GM19238 (cell line): ENCODE data around the gene HIPK2.
"Not testable (repeated sequence)": the region's sequence is repeated elsewhere in the genome, so short reads cannot be mapped to it uniquely, and the experiment has no call there.

Experiments used
- DNase-seq: peaks from one replicate; pipeline ENCODE4 v3.0.0; 2011; ENCODE audit warnings: low spot score; ENCODE audit not compliant: insufficient read length

Gene HIPK2

GRCh38 chr7:139630643-139631519 is 146.9 kb downstream of the HIPK2 start:
- no peak for DNase-seq

- DNase-seq: no peak
Measured at GRCh38 chr7:139629392-139630082, 148.3 kb downstream of the HIPK2 start.

- DNase-seq: no peak
Measured at GRCh38 chr7:139627831-139628230, 150.0 kb downstream of the HIPK2 start.

GRCh38 chr7:139626817-139627216 is 151.0 kb downstream of the HIPK2 start:
- DNase-seq: no peak

GRCh38 chr7:139623518-139623917 is 154.3 kb downstream of the HIPK2 start:
- no peak for DNase-seq

GRCh38 chr7:139620676-139621344 is 157.0 kb downstream of the HIPK2 start:
- peak; percentile 24 for DNase-seq

- no peak for DNase-seq
Measured at GRCh38 chr7:139619367-139619657, 158.5 kb downstream of the HIPK2 start.

GRCh38 chr7:139618482-139619366 is 159.1 kb downstream of the HIPK2 start:
- no peak for DNase-seq

GRCh38 chr7:139617074-139617473 is 160.7 kb downstream of the HIPK2 start:
- DNase-seq: no peak

- no peak for DNase-seq
Measured at GRCh38 chr7:139614886-139615285, 162.9 kb downstream of the HIPK2 start.

- no peak for DNase-seq
Measured at GRCh38 chr7:139613971-139614411, 163.8 kb downstream of the HIPK2 start.

- not testable (repeated sequence) for DNase-seq
Measured at GRCh38 chr7:139611556-139611955, 166.2 kb downstream of the HIPK2 start.

- DNase-seq: no peak
Measured at GRCh38 chr7:139610595-139610994, 167.2 kb downstream of the HIPK2 start.

- no peak for DNase-seq
Measured at GRCh38 chr7:139603896-139604295, 173.9 kb downstream of the HIPK2 start.

- no peak for DNase-seq
Measured at GRCh38 chr7:139603282-139603681, 174.5 kb downstream of the HIPK2 start.

- no peak for DNase-seq
Measured at GRCh38 chr7:139602143-139602722, 175.6 kb downstream of the HIPK2 start.

- no peak for DNase-seq
Measured at GRCh38 chr7:139601176-139601575, 176.6 kb downstream of the HIPK2 start.

GRCh38 chr7:139600306-139600705 is 177.5 kb downstream of the HIPK2 start:
- DNase-seq: no peak

GRCh38 chr7:139598642-139599041 is 179.2 kb downstream of the HIPK2 start:
- DNase-seq: no peak

GRCh38 chr7:139597028-139597427 is 180.8 kb downstream of the HIPK2 start:
- DNase-seq: no peak

GRCh38 chr7:139596626-139597025 is 181.2 kb downstream of the HIPK2 start:
- no peak for DNase-seq
